ENCODE results near the gene DDX41.

- TF ChIP-seq CTCF (IDR thresholded peaks at IDR 0.05; ENCODE audit: low read length) = no peak
- no peak for TF ChIP-seq EZH2phosphoT487 (IDR thresholded peaks at IDR 0.05; ENCODE audit: low read length)
- no peak for TF ChIP-seq EZH2 (optimal IDR thresholded peaks at IDR 0.05; ENCODE audit: low read depth, low read length)
Measured at GRCh38 chr5:177496727-177497291, 20.0 kb downstream of the DDX41 start.

Measured in MM.1S (cell line).